ENCODE results near the gene LRAT. TPM values are rescaled to one million over a fixed set of nuclear protein-coding genes. Genes with fewer than 3 reads are reported as not detected.

LRAT gene
- total RNA-seq, 2 donors from 2014 or later = not detected

GRCh38 chr4:154741131-154741665, 2.6 kb upstream of the LRAT start:
- ATAC-seq (no peak), DNase-seq (ENCODE audit: low spot score in 2 of 2) (no peak)
- peaks cover 0 to 12% of the 10 kb centered on the region in 2 donors for H3K36me3 Mint-ChIP-seq
- no peaks in the 10 kb centered on the region for H3K9me3 Mint-ChIP-seq
- H3K27ac Mint-ChIP-seq = no peak overlapping the region

- DNase-seq (ENCODE audit: low spot score in 2 of 2) (peak in 1 of 2 donors; percentile 3), ATAC-seq (peak in 1 of 2 donors; percentile 25)
- Mint-ChIP-seq H3K36me3 (peaks cover 0 to 12% of the 10 kb centered on the region in 2 donors), H3K9me3 (no peaks in the 10 kb centered on the region), H3K27ac (no peak overlapping the region)
These were observed 1.6 kb upstream of the LRAT start for GRCh38 chr4:154741922-154742850.

GRCh38 chr4:154744341-154744926, 634 bp downstream of the LRAT start:
- ATAC-seq = no peak
- Mint-ChIP-seq H3K27ac (no peak overlapping the region), H3K36me3 (peaks cover 0 to 12% of the 10 kb centered on the region in 2 donors), H3K9me3 (no peaks in the 10 kb centered on the region)
- DNase-seq (ENCODE audit: low spot score in 2 of 2) = peak in 1 of 2 donors; percentile 2

GRCh38 chr4:154757713-154758112, 13.9 kb downstream of the LRAT start:
- Mint-ChIP-seq H3K27ac (no peak overlapping the region), H3K36me3 (no peaks in the 10 kb centered on the region), H3K9me3 (no peaks in the 10 kb centered on the region)
- DNase-seq (ENCODE audit: low spot score in 2 of 2) (no peak), ATAC-seq (no peak)

- ATAC-seq = no peak
- H3K36me3 Mint-ChIP-seq = no peaks in the 10 kb centered on the region
- H3K27ac Mint-ChIP-seq = no peak overlapping the region
- no peaks in the 10 kb centered on the region for H3K9me3 Mint-ChIP-seq
- no peak for DNase-seq (ENCODE audit: low spot score in 2 of 2)
These were observed 17.1 kb downstream of the LRAT start for GRCh38 chr4:154760895-154761294.

GRCh38 chr4:154778264-154778663, 34.5 kb downstream of the LRAT start:
- DNase-seq (ENCODE audit: low spot score in 2 of 2) = no peak
- no peak for ATAC-seq
- H3K27ac Mint-ChIP-seq = no peak overlapping the region

GRCh38 chr4:154779362-154779947, 35.7 kb downstream of the LRAT start:
- H3K27ac Mint-ChIP-seq = no peak overlapping the region
- H3K9me3 Mint-ChIP-seq = peaks cover 5 to 6% of the 10 kb centered on the region in 2 donors
- DNase-seq (ENCODE audit: low spot score in 2 of 2) (no peak), ATAC-seq (no peak)
- H3K36me3 Mint-ChIP-seq = peaks cover 0 to 12% of the 10 kb centered on the region in 2 donors

More at GRCh38 chr4:154778264-154778663, 34.5 kb downstream of the LRAT start:
- peaks cover 6% of the 10 kb centered on the region in 2 donors for H3K9me3 Mint-ChIP-seq
- peaks cover 0 to 12% of the 10 kb centered on the region in 2 donors for H3K36me3 Mint-ChIP-seq

GRCh38 chr4:154781126-154781982, 37.6 kb downstream of the LRAT start, which contains the start of gene RBM46:
Gene RBM46 (plus strand): TSS chr4:154781272. CDS start chr4:154796753, 15,481 bp downstream.
- ATAC-seq = no peak

GRCh38 chr4:154781983-154782293, 38.1 kb downstream of the LRAT start:
- peaks cover 0 to 6% of the 10 kb centered on the region in 2 donors for H3K36me3 Mint-ChIP-seq
- no peak for ATAC-seq
- H3K27ac Mint-ChIP-seq = no peak overlapping the region
- no peak for DNase-seq (ENCODE audit: low spot score in 2 of 2)
- no peaks in the 10 kb centered on the region for H3K9me3 Mint-ChIP-seq

More at GRCh38 chr4:154781126-154781982, 37.6 kb downstream of the LRAT start, which contains the start of gene RBM46:
- Mint-ChIP-seq H3K36me3 (peaks cover 0 to 6% of the 10 kb centered on the region in 2 donors), H3K27ac (no peak within 1 kb of the TSS), H3K9me3 (no peaks in the 10 kb centered on the region)
- no peak for DNase-seq (ENCODE audit: low spot score in 2 of 2)

Other genes with a start within 250 kb of the LRAT start
- 10 to 100 TPM; 92.6 to 100.0 TPM for gene PLRG1, start 193.6 kb upstream of the LRAT start, total RNA-seq
- not detected for gene FGB, start 181.0 kb upstream of the LRAT start, total RNA-seq
- gene FGA, start 153.3 kb upstream of the LRAT start, total RNA-seq = not detected
- not detected for gene FGG, start 131.3 kb upstream of the LRAT start, total RNA-seq
- gene RBM46, start 37.3 kb downstream of the LRAT start, total RNA-seq = not detected

Measured in activated naive CD4-positive, alpha-beta T cell treated with anti-CD3 and anti-CD28 coated beads, Interleukin-2, amount 50 U/mL, for 72 hours (primary cell).